Suppressor macrophage treated with lipopolysaccharide for 4 hours (primary cell): Measurements from ENCODE around the gene AP2M1.
"Not testable (repeated sequence)": the region's sequence is repeated elsewhere in the genome, so short reads cannot be mapped to it uniquely, and the experiment has no call there.

Experiments
- DNase-seq: peaks from one replicate; pipeline ENCODE4 v3.0.0-alpha.2; 2020

The AP2M1 gene

GRCh38 chr3:184158404-184158803 is 16.3 kb upstream of the AP2M1 start:
- DNase-seq, result no peak

DNA sequence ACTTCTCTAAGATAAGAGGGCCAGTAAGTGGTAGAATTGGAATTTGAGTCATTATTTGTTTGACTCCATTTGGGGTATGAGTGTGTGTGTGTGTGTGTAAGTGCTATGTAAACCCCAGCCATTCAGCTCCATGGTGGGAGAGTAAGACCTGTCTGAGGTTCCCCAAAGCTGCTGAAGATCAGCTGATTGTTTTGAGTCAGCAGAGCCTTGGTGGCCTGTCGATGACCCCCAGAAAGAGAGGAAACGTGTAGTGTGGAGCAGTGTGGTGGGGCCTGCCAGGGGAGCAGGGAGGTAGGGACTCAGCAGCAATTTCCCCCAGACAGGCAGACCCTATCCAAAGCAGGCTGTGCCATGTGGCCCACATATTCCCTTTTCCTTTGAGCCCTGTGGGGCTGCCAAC is 14.2 kb upstream of the AP2M1 start:
- no peak for DNase-seq

DNA sequence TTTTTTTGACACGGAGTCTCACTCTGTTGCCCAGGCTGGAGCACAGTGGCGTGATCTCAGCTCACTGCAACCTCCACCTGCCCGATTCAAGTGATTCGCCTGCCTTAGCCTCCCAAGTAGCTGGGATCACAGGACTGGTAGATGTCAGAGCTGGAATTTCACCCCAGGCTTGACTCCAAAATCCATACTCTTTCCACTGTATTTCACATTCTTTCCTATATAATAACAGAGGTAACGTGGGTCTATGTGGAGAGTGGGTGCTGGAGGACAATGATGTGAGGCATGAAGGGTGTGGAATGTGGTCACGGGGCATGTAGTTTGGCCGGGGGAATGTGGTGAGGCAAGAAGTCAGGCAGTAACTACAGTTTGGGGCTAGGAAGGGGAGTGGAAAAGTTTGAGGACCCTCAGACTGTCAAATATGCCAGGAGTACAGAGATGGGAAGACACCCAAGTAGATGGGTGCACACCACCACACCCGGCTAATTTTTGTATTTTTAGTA is 12.0 kb upstream of the AP2M1 start:
- not testable (repeated sequence) for DNase-seq

DNA sequence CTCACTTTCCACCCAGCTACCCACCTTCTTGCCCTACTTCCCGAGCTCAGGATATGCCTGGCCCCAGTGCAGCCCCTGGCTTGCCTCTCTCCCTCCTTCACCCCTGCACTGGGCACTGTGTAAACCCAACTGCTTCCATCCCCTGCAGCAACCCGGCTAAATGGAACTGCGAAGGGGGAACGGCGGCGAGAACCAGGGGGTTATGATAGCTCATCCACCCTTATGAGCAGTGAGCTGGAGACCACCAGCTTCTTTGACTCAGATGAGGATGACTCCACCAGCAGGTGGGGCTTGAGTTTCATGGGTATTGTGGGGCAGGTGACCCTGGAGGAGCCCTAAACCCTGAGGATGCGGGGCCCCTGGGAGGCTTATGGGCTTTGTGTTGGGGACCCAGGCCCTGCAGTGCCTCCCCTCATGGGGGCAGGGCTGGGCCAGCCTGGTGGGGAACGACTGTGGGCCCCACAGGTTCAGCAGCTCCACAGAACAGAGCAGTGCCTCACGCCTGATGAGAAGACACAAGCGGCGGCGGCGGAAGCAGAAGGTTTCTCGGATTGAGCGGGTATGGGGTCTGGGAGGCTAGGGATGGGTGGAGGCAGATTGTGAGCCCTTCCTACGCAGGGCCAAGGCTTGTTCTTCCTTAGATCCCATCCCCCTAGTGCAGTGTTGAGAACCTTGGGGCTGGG is 9.9 kb upstream of the AP2M1 start:
- no peak for DNase-seq

- no peak for DNase-seq
Observed at GRCh38 chr3:184165543-184165942, 9.1 kb upstream of the AP2M1 start.

- DNase-seq, result no peak
Observed at GRCh38 chr3:184166671-184167070, 8.0 kb upstream of the AP2M1 start.

- DNase-seq, result no peak
Observed at GRCh38 chr3:184167786-184168185, 6.9 kb upstream of the AP2M1 start.

GRCh38 chr3:184168363-184169120 is 6.1 kb upstream of the AP2M1 start:
- DNase-seq, result no peak

GRCh38 chr3:184169896-184170875 is 4.5 kb upstream of the AP2M1 start:
- no peak for DNase-seq

GRCh38 chr3:184171562-184171961 is 3.1 kb upstream of the AP2M1 start:
- no peak for DNase-seq

DNA sequence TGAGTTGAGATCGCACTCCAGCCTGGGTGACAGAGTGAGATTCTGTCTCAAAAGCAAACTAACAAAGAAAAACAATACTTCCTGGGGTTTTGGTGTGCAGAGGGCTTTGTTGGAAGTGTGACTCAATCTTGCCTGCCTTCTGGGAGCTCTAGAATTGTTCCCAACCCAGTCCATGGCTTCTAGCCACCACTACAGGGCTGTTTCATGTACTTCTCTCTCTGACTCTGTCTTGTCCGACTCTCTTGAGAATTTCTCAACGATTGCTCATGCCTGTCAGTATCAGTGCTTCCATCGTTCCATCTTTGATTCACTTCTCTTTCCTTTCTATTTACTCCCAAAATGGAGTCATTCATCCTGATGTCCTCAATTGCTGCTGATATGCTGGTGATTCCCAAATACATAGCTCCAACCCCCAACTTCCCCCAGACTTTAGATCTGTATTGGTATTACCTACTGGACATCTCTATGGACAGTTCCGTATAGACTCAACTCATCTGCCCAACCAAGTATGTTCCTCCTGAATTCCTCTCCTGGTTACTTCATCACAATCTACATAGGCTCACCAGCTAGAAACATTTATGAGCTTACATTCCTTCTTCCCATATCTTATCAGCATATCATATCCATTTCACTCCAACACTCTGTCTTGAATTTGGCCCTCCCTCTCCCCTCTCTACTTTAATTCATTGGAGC is 1.8 kb upstream of the AP2M1 start:
- no peak for DNase-seq

GRCh38 chr3:184173374-184173722 is 1.3 kb upstream of the AP2M1 start:
- no peak for DNase-seq

GRCh38 chr3:184174284-184174645 is 390 bp upstream of the AP2M1 start:
- no peak for DNase-seq

DNA sequence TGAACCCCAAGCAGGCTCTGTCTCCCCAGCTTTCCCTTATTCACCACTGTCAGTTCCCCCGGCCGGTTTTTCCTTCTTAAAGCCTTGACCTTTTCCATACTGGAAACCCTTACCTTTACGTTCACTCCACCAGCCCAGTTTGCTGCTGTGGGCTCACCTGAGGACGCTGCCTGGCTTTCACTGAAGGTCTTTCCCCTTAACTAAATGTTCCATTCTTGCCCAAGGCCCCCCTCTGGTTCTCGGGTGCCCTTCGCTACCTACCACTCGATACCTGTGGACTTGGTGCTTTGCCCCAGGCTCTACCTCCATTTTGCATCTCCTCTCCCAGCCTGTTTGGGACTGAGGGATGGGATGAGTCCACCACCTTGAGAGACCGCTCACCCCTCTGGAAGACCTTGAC is 851 bp downstream of the AP2M1 start:
- DNase-seq, result no peak

- DNase-seq, result no peak
Observed at GRCh38 chr3:184175981-184176376, 1.3 kb downstream of the AP2M1 start.

GRCh38 chr3:184176377-184177330 is 2.0 kb downstream of the AP2M1 start:
- DNase-seq, result peak; percentile 89

DNA sequence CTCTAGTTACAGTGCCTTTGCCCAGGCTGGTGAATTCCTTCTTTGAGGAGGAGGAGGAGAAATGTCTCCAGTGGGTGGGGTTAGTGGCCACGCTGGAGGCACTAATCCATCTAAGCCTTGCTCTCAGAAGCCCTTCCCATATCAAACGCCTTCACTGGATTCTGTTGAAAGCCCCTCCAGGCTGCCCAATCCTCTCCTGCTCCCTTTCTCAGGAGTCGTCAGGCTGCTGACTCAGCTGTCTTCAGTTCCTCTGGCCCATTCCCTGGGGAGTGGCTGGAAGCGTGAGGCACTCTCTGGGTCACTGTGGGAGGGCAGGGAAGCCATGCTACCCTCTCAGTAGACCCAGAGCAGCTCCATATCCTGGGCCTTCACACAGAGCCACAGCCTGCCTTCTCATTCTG is 2.7 kb downstream of the AP2M1 start:
- DNase-seq, result peak; percentile 55

DNA sequence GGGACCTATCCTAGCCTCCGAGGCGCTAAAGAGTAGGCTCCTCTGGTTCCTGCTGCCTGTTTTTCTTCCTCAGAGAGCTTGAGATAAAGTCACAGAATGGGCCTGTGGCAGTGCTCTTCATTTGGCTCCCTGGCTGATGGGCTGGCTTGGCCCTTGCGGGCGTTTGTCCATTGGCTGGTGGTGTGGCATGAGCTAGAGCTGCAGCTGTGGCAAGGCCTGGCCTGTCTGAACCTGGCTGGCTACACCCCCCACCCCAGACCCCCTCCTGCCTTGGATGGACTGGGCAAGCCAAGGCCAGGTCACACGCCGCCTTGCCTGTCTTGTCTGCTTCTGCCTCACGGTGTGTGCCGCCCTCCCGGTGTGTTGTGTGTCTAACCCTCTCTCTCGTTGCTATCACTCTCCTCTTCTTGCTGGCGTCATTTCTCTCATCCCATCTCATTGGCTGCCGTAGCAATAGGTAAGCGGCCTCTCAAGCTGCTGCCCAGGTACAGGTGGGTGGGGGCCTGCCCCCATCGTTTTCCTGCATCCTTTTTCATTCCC is 3.2 kb downstream of the AP2M1 start:
- no peak for DNase-seq

DNA sequence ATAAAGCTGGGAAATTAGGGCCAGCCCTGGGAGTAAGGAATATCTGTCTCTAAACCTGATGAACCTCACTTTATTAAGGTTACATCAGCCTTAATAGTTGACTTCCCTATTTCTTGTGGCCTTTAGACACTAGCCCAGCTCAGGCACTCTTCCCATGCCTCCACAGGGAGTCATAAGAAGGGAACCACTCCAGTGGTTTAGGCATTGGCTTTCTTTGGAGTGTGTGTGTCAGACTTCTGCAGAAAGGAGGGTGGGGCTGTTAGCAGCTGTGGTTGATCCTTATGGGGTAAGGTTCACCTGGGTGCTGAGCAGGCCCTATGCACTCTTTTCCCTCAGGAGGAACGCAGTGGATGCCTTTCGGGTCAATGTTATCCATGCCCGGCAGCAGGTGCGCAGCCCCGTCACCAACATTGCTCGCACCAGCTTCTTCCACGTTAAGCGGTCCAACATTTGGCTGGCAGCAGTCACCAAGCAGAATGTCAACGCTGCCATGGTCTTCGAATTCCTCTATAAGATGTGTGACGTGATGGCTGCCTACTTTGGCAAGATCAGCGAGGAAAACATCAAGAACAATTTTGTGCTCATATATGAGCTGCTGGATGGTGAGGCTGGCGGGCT is 4.0 kb downstream of the AP2M1 start:
- peak; percentile 65 for DNase-seq

- peak; percentile 51 for DNase-seq
Observed at GRCh38 chr3:184180165-184180564, 5.5 kb downstream of the AP2M1 start.

DNA sequence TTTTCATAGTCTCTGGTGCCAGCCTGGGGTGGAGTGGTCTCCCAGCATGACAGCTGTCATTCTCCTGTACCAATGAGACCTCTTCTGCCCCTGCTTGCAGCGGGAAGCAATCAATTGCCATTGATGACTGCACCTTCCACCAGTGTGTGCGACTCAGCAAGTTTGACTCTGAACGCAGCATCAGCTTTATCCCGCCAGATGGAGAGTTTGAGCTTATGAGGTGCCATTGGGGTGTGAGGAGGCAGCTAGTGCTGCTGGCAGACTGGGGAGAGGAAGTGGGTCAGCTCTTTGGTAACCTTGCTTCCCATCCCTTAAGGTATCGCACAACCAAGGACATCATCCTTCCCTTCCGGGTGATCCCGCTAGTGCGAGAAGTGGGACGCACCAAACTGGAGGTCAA is 6.9 kb downstream of the AP2M1 start:
- no peak for DNase-seq
